ENCODE measurements around the gene DEF6.

DEF6 gene

DNA sequence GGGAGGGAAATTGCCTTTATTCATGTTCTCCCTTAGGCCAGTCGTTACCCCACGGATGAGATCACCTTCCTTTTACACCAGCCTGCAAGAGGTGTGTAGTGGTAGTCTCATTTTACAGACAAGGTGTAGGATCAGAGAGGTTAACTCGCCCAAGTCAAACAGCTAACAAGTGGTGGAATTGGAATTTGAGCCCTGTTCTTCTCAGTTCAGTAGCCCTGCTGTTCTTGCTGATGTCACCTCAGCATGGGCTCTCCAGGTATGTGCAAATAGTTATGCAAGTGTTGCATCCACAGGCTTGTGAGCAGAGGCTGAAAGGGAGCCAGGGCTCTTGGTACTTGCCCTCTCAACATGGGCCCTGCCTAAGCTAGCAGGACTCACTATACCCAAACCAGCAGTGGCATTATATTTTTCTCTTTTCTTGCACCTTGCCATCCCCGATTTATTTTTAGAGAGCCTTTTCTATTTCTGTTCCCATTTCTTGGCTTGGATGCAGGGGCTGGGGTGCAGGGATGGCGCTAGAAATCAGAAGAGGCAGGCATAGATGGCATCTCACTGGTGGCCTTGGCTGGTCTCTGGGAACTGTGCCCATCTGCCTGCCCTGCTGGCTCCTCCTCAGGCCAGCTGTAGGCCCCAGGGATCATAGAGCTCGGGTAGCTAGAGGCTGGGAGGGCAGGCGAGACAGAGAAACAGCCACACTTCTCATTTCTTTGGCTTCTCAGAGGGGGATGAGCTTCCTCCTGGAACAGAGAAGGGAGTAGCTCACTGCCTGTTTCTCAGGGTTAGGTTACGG is 62.9 kb downstream of the DEF6 start:
- H3K27ac ChIP-seq = peak overlapping the region in 1 of 2 donors; percentile 8
- TF ChIP-seq, protein P1, sequence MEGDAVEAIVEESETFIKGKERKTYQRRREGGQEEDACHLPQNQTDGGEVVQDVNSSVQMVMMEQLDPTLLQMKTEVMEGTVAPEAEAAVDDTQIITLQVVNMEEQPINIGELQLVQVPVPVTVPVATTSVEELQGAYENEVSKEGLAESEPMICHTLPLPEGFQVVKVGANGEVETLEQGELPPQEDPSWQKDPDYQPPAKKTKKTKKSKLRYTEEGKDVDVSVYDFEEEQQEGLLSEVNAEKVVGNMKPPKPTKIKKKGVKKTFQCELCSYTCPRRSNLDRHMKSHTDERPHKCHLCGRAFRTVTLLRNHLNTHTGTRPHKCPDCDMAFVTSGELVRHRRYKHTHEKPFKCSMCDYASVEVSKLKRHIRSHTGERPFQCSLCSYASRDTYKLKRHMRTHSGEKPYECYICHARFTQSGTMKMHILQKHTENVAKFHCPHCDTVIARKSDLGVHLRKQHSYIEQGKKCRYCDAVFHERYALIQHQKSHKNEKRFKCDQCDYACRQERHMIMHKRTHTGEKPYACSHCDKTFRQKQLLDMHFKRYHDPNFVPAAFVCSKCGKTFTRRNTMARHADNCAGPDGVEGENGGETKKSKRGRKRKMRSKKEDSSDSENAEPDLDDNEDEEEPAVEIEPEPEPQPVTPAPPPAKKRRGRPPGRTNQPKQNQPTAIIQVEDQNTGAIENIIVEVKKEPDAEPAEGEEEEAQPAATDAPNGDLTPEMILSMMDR (IDR thresholded peaks at IDR 0.05) = no peak
- no peak overlapping the region for H3K4me3 ChIP-seq
- no peak for DNase-seq (ENCODE audit: low spot score)

DNA sequence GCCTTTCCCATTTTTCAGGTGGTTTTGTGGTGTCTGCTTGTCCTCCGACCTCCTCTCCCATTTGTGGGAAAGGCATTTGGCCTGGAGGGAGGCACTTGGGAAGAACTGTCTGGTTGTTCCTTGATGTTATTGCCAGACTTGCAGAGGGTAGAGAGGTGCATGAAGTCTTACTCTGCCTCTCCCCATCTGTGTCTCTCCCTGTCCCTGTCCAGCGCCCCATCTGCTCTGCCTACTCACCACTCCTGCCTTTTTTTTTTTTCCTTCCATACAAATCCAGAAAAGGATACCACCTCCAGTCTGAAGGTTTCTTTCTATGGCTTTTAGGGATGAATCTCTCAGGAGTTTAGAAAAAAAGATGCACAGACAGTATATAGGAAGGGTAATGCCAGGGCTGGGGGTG is 64.6 kb downstream of the DEF6 start:
- no peak overlapping the region for H3K4me3 ChIP-seq

DNA sequence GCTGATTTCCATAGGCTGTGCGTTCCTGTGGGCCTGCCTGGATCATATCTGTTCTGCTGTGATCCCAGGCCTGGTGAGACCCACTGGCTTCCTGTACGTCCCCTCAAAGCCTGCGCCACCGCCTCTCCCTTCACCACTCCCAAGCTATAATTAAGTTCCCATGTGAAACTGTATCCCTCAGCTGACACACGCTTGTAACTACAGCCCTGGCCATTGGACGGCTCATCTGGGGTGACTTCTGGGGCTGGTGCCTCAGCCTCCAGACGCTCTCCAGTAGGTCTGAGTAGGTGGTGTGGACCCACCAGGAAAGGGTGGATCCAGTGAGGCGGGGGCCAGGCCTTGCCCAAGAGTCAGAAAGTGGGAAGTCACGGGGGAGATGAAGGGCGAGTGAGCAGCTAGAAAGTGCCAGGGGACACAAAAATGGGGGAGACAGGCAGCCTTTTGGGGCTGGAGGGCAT is 65.7 kb downstream of the DEF6 start:
- DNase-seq (ENCODE audit: low spot score) = no peak
- no peak overlapping the region for H3K27ac ChIP-seq
- no peak overlapping the region for H3K4me3 ChIP-seq
- TF ChIP-seq, protein P1 (IDR thresholded peaks at IDR 0.05) = no peak

More for the DNA sequence above, 64.6 kb downstream of the DEF6 start:
- no peak overlapping the region for H3K27ac ChIP-seq
- TF ChIP-seq, protein P1 (IDR thresholded peaks at IDR 0.05) = no peak
- DNase-seq (ENCODE audit: low spot score) = no peak

DNA sequence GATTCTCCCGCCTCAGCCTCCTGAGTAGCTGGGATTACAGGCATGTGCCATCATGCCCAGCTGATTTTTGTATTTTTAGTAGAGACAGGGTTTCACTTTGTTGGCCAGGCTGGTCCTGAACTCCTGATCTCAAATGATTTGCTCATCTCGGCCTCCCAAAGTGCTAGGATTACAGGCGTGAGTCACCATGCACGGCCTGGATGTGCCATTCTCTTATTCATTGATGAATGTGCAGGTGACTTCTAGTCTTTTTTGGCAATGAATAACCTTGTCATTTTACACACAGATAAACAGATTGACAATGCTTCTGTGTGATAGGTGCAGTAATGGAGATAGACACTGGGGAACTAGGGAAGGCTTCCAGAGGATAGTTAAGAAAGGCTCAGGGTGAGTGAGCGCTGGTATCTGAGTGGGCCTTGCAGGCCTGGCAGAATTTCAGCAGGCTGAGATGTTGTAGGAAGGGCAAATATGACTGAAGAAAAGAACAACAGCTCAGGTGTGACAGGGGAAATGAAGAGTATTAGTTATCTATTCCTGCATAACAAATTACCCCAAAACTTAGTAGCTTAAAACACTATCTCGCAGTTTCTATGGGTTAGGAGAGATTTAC is 68.1 kb downstream of the DEF6 start:
- Histone ChIP-seq H3K27ac (no peak overlapping the region), H3K4me3 (no peak overlapping the region)
- TF ChIP-seq, protein P1 (IDR thresholded peaks at IDR 0.05) = no peak
- DNase-seq (ENCODE audit: low spot score) = no peak

DNA sequence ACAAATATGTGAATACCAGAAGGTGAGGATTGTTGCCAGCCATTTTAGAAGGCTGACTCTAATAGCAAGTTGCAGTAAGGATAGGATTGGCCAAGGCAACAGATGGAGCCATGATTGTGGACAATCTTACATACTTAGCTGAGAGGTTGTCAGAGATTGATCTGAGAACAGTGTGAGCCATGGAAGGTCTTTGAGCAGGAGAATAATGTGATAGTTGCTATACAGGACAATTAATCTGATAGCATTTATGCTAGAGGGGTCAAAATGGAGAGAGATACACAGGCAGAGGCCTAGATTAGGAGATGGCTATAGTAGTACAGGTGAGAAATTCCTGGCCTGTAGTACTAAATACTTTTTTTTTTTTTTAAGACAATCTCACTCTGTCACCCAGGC is 68.6 kb downstream of the DEF6 start:
- no peak overlapping the region for H3K4me3 ChIP-seq
- no peak for DNase-seq (ENCODE audit: low spot score)
- TF ChIP-seq, protein P1 (IDR thresholded peaks at IDR 0.05) = no peak
- H3K27ac ChIP-seq = no peak overlapping the region

DNA sequence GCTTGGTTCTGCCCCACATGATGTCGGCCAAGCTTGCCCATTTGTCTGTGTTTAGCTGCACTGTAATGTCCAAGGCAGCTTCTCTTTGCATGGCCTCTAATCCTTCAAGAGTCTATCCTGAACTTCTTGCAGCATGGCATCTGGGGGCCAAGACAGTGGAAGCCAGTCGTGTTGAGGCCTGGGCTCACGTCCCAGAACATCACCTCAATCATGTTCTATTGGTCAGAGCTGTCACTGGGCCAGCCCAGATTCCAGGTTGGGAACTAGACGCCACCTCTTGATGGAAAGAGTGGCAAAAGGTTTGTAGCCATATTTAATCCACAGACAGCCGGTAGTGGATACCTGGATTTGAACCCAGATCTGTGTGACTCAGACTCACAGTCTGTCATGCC is 70.0 kb downstream of the DEF6 start:
- H3K4me3 ChIP-seq = no peak overlapping the region
- no peak overlapping the region for H3K27ac ChIP-seq
- TF ChIP-seq, protein P1 (IDR thresholded peaks at IDR 0.05) = no peak
- DNase-seq (ENCODE audit: low spot score) = no peak

All from coronary artery (tissue), 2 donors.